AG09319 (cell line): Measurements from ENCODE around the gene LTC4S.
"Not testable (repeated sequence)": the region's sequence is repeated elsewhere in the genome, so short reads cannot be mapped to it uniquely, and the experiment has no call there.

Experiments
- DNase-seq: peaks from one replicate; pipeline ENCODE4 v3.0.0-alpha.2; 2010; ENCODE audit warnings: low read depth; ENCODE audit errors: extremely low read depth
- CTCF ChIP-seq: IDR thresholded peaks from 2 replicates; pipeline ENCODE4 v1.5.1; 2011; ENCODE audit warnings: low read depth, mild to moderate bottlenecking, inconsistent platforms, low read length, moderate library complexity

Gene LTC4S

GRCh38 chr5:179793468-179794139 lies at the start of gene LTC4S:
LTC4S (plus strand) TSS chr5:179793986; CDS start chr5:179794081, 95 bp downstream.
- TF ChIP-seq CTCF: no peak
- no peak for DNase-seq

GRCh38 chr5:179744106-179744505 lies 49.7 kb upstream of the LTC4S start:
- DNase-seq: not testable (repeated sequence)

DNA sequence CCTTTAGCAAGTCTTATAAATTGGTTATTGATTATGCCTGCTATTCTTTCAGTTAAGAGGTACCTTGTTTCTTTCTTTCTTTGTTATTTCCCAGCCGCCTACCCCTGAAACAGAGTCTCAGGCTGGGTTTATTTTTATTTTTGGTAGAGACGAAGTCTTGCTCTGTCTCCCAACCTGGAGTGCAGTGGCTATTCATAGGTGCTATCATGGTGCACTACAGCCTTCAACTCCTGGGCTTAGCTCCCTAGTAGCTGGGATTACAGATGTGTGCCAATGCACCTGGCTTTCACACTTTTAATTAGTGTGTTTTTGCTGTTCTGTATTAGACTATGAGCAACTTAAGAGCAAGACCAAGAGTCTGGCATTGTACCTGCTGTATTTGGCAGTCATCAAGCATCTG lies 46.9 kb upstream of the LTC4S start:
- DNase-seq: no peak
- no peak for TF ChIP-seq CTCF

- no peak for DNase-seq
- TF ChIP-seq CTCF: no peak
These were observed 46.0 kb upstream of the LTC4S start for GRCh38 chr5:179747811-179748210.

GRCh38 chr5:179749857-179750508 lies 43.8 kb upstream of the LTC4S start:
- no peak for TF ChIP-seq CTCF
- no peak for DNase-seq

DNA sequence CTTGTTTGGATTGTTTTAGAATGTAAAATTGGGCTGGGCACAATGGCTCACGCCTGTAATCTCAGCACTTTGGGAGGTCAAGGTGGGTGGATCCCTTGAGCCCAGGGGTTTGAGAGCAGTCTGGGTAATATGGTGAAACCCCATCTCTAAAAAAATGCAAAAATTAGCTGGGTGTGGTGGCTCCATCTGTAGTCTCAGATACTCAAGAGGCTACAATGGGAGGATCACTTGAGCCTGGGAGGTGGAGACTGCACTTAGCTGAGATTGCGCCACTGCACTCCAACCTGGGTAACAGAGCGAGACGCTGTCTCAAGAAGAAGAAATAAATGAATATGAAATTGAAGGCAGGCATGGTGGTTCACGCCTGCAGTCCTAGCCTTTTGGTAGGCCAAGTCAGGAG lies 39.8 kb upstream of the LTC4S start:
- no peak for DNase-seq
- no peak for TF ChIP-seq CTCF

DNA sequence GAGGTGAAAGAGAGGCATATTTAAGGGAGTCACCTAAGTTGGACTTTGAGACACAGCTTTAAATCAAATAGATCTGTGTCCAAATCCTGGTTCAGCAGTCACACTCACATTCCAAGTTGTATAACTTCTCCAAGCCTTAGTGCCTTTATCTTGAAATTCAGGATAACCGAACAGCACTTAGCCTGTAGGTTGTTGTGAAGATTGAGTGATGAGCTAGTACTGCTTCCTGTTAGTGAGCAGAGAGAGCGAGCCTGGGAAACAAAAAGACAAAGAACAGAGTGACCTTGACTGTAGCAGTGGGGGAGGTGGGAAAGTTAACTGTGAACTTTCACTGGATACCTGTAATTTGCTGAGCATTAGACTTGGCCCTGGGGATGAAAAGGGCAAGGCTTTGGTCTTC lies 38.8 kb upstream of the LTC4S start:
- no peak for DNase-seq
- no peak for TF ChIP-seq CTCF

DNA sequence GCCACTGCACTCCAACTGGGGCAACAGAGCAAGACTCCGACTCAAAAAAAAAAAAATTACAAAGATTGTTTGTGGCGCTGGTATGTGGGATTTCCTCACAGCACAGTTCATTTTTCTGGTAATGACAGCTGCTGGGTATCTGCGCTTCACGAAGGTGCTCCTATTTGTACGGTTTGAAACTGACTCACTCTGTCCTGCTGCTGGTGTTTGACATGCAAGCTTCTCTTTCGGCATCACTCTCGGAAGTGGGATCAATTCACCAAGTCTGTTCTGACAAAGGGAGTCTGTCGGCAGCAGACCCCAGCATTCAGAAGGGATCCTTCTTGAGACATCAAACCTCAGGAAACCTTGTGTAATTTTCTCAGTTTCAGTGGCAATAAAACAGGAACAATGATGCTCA lies 34.8 kb upstream of the LTC4S start:
- no peak for TF ChIP-seq CTCF
- no peak for DNase-seq
